HEK293 (cell line): Measurements from ENCODE around the gene CDK2AP2.
A peak's percentile ranks its signal among the peaks of the same experiment; 100 is the strongest.

Experiments used
- BCL11B ChIP-seq: fragments of 450-650 bp; formaldehyde crosslinking; IDR thresholded peaks from 2 replicates; pipeline ENCODE4 v1.5.1; 2016; ENCODE audit warnings: low read depth, missing biosample characterization, missing genetic modification characterization
- GLI2 ChIP-seq: fragments of 450-650 bp; formaldehyde crosslinking; IDR thresholded peaks from 2 replicates; pipeline ENCODE4; 2017; ENCODE audit warnings: missing biosample characterization, missing genetic modification characterization, low read depth, borderline replicate concordance
- HIC1 ChIP-seq: fragments of 450-650 bp; formaldehyde crosslinking; IDR thresholded peaks from 2 replicates; pipeline ENCODE4 v1.5.1; 2016; ENCODE audit warnings: missing biosample characterization, missing genetic modification characterization
- HOXA7 ChIP-seq: sonication (generic); formaldehyde crosslinking; IDR thresholded peaks from 2 replicates; pipeline ENCODE4 v1.8.1; 2022; ENCODE audit warnings: missing genetic modification reagents, borderline replicate concordance
- PATZ1 ChIP-seq: fragments of 450-650 bp; formaldehyde crosslinking; IDR thresholded peaks from 2 replicates; pipeline ENCODE4 v1.5.1; 2016; ENCODE audit warnings: missing biosample characterization, missing genetic modification characterization
- SALL2 ChIP-seq: fragments of 450-650 bp; formaldehyde crosslinking; IDR thresholded peaks from 2 replicates; pipeline ENCODE4 v1.5.0; 2017; ENCODE audit warnings: missing biosample characterization, mild to moderate bottlenecking, missing genetic modification characterization, borderline replicate concordance
- ZEB2 ChIP-seq: fragments of 450-650 bp; formaldehyde crosslinking; IDR thresholded peaks from 2 replicates; pipeline ENCODE4 v1.5.1; 2016; ENCODE audit warnings: missing biosample characterization, missing genetic modification characterization
- ZFP37 ChIP-seq: fragments of 450-650 bp; formaldehyde crosslinking; IDR thresholded peaks from 2 replicates; pipeline ENCODE4 v1.5.1; 2016; ENCODE audit warnings: missing biosample characterization, missing genetic modification characterization
- ZNF132 ChIP-seq: fragments of 450-650 bp; formaldehyde crosslinking; IDR thresholded peaks from 2 replicates; pipeline ENCODE4 v1.5.1; 2017; ENCODE audit warnings: missing biosample characterization, missing genetic modification characterization, borderline replicate concordance
- ZNF280D ChIP-seq: fragments of 450-650 bp; formaldehyde crosslinking; IDR thresholded peaks from 2 replicates; pipeline ENCODE4 v1.5.1; 2016; ENCODE audit warnings: missing biosample characterization, missing genetic modification characterization
- ZNF302 ChIP-seq: fragments of 450-650 bp; formaldehyde crosslinking; IDR thresholded peaks from 2 replicates; pipeline ENCODE4 v1.5.1; 2016; ENCODE audit warnings: missing biosample characterization, missing genetic modification characterization, low read depth
- ZNF335 ChIP-seq: fragments of 450-650 bp; formaldehyde crosslinking; conservative IDR thresholded peaks from 2 replicates; pipeline ENCODE4 v1.5.1; 2016; ENCODE audit warnings: missing biosample characterization, missing genetic modification characterization
- ZNF416 ChIP-seq: fragments of 450-650 bp; formaldehyde crosslinking; IDR thresholded peaks from 2 replicates; pipeline ENCODE4 v1.5.1; 2016; ENCODE audit warnings: missing biosample characterization, missing genetic modification characterization
- ZNF501 ChIP-seq: fragments of 450-650 bp; formaldehyde crosslinking; IDR thresholded peaks from 2 replicates; pipeline ENCODE4 v1.5.1; 2016; ENCODE audit warnings: missing biosample characterization, missing genetic modification characterization
- ZNF548 ChIP-seq: fragments of 450-650 bp; formaldehyde crosslinking; IDR thresholded peaks from 2 replicates; pipeline ENCODE4 v1.5.1; 2016; ENCODE audit warnings: missing biosample characterization, missing genetic modification characterization
- ZNF629 ChIP-seq: fragments of 450-650 bp; formaldehyde crosslinking; IDR thresholded peaks from 2 replicates; pipeline ENCODE4 v1.5.1; 2017; ENCODE audit warnings: missing biosample characterization, missing genetic modification characterization
- ZNF660 ChIP-seq: fragments of 450-650 bp; IDR thresholded peaks from 2 replicates; pipeline ENCODE4 v1.5.1; 2018; ENCODE audit warnings: missing biosample characterization, mild to moderate bottlenecking, missing genetic modification characterization
- ZNF701 ChIP-seq: fragments of 450-650 bp; formaldehyde crosslinking; IDR thresholded peaks from 2 replicates; pipeline ENCODE4 v1.5.1; 2016; ENCODE audit warnings: missing biosample characterization, missing genetic modification characterization
- ZNF837 ChIP-seq: fragments of 450-650 bp; formaldehyde crosslinking; IDR thresholded peaks from 2 replicates; pipeline ENCODE4 v1.5.1; 2016; ENCODE audit warnings: missing biosample characterization, missing genetic modification characterization
- TF ChIP-seq, protein P1 (sequence below): fragments of 450-650 bp; formaldehyde crosslinking; conservative IDR thresholded peaks from 2 replicates; pipeline ENCODE4 v1.5.1; 2016; ENCODE audit warnings: low read depth, missing biosample characterization, missing genetic modification characterization
- TF ChIP-seq, protein P2 (sequence below): fragments of 450-650 bp; formaldehyde crosslinking; IDR thresholded peaks from 2 replicates; pipeline ENCODE4 v1.5.1; 2016; ENCODE audit warnings: missing biosample characterization, missing genetic modification characterization, borderline replicate concordance

Gene CDK2AP2

DNA sequence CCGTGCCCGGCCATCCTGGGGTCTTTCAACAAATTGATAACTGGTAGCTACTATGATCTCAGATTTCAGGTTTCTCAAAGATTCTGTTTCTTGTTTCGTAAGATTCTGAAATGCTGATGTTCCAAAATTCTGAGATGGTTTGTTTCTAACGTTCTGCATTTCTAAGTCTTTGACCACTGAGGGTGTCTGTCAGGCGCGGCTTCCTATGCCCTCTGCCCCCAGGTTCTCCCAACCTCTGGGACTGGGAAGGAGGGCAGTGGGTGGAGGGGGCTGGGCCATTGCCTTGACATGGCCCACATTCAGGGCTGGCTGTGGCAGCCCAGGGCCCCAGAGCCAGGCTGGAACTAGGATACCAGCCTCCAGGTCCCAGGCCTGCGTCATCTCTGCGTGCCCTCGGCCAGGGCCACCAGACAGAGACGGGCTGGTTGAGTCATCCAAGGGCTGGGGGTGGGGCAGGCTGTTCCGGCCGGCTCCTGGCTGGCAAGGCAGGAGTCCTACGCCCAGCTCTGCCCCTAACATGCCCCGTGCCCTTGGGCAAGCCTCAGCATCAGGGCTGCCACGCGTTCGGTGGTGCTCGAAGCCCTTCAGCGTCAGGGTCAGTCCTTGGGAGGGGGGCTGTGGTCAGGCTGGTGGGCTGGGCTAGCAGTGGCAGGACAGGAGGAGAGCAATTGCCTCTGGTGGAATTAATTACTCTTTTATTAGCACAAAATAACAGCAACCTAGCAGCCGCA lies 44.1 kb downstream of the CDK2AP2 start (continued):
- TF ChIP-seq ZNF837 (tag by site-specific recombination), result no peak
- no peak for TF ChIP-seq ZNF302 (tag by site-specific recombination)
- no peak for TF ChIP-seq ZNF416 (tag by site-specific recombination)
- TF ChIP-seq, protein P1, sequence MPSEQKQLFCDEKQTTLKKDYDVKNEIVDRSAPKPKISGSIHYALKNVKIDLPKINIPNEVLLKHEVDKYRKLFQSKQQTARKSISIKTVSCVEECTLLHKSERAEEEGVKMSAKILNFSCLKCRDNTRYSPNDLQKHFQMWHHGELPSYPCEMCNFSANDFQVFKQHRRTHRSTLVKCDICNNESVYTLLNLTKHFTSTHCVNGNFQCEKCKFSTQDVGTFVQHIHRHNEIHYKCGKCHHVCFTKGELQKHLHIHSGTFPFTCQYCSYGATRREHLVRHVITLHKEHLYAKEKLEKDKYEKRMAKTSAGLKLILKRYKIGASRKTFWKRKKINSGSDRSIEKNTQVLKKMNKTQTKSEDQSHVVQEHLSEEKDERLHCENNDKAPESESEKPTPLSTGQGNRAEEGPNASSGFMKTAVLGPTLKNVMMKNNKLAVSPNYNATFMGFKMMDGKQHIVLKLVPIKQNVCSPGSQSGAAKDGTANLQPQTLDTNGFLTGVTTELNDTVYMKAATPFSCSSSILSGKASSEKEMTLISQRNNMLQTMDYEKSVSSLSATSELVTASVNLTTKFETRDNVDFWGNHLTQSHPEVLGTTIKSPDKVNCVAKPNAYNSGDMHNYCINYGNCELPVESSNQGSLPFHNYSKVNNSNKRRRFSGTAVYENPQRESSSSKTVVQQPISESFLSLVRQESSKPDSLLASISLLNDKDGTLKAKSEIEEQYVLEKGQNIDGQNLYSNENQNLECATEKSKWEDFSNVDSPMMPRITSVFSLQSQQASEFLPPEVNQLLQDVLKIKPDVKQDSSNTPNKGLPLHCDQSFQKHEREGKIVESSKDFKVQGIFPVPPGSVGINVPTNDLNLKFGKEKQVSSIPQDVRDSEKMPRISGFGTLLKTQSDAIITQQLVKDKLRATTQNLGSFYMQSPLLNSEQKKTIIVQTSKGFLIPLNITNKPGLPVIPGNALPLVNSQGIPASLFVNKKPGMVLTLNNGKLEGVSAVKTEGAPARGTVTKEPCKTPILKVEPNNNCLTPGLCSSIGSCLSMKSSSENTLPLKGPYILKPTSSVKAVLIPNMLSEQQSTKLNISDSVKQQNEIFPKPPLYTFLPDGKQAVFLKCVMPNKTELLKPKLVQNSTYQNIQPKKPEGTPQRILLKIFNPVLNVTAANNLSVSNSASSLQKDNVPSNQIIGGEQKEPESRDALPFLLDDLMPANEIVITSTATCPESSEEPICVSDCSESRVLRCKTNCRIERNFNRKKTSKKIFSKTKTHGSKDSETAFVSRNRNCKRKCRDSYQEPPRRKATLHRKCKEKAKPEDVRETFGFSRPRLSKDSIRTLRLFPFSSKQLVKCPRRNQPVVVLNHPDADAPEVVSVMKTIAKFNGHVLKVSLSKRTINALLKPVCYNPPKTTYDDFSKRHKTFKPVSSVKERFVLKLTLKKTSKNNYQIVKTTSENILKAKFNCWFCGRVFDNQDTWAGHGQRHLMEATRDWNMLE (tag by site-specific recombination), result no peak
- no peak for TF ChIP-seq ZNF280D (tag by site-specific recombination)
- no peak for TF ChIP-seq ZNF660 (tag by site-specific recombination)
- TF ChIP-seq ZNF629 (tag by site-specific recombination), result 0 out of 2 replicates have a peak, but pooled peaks have one; percentile 16
- no peak for TF ChIP-seq ZNF335 (tag by site-specific recombination)
- TF ChIP-seq ZFP37 (tag by site-specific recombination), result no peak
- TF ChIP-seq PATZ1 (tag by site-specific recombination), result no peak
- TF ChIP-seq ZNF132 (tag by site-specific recombination), result no peak
- TF ChIP-seq, protein P2, sequence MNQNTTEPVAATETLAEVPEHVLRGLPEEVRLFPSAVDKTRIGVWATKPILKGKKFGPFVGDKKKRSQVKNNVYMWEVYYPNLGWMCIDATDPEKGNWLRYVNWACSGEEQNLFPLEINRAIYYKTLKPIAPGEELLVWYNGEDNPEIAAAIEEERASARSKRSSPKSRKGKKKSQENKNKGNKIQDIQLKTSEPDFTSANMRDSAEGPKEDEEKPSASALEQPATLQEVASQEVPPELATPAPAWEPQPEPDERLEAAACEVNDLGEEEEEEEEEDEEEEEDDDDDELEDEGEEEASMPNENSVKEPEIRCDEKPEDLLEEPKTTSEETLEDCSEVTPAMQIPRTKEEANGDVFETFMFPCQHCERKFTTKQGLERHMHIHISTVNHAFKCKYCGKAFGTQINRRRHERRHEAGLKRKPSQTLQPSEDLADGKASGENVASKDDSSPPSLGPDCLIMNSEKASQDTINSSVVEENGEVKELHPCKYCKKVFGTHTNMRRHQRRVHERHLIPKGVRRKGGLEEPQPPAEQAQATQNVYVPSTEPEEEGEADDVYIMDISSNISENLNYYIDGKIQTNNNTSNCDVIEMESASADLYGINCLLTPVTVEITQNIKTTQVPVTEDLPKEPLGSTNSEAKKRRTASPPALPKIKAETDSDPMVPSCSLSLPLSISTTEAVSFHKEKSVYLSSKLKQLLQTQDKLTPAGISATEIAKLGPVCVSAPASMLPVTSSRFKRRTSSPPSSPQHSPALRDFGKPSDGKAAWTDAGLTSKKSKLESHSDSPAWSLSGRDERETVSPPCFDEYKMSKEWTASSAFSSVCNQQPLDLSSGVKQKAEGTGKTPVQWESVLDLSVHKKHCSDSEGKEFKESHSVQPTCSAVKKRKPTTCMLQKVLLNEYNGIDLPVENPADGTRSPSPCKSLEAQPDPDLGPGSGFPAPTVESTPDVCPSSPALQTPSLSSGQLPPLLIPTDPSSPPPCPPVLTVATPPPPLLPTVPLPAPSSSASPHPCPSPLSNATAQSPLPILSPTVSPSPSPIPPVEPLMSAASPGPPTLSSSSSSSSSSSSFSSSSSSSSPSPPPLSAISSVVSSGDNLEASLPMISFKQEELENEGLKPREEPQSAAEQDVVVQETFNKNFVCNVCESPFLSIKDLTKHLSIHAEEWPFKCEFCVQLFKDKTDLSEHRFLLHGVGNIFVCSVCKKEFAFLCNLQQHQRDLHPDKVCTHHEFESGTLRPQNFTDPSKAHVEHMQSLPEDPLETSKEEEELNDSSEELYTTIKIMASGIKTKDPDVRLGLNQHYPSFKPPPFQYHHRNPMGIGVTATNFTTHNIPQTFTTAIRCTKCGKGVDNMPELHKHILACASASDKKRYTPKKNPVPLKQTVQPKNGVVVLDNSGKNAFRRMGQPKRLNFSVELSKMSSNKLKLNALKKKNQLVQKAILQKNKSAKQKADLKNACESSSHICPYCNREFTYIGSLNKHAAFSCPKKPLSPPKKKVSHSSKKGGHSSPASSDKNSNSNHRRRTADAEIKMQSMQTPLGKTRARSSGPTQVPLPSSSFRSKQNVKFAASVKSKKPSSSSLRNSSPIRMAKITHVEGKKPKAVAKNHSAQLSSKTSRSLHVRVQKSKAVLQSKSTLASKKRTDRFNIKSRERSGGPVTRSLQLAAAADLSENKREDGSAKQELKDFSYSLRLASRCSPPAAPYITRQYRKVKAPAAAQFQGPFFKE (tag by site-specific recombination), result no peak
- TF ChIP-seq HOXA7 (CRISPR knock-in tag), result no peak
- TF ChIP-seq HIC1 (tag by site-specific recombination), result peak; percentile 31; the same call in 1 of the 2 replicates
- no peak for TF ChIP-seq ZNF701 (tag by site-specific recombination)
- TF ChIP-seq BCL11B (tag by site-specific recombination), result no peak
- no peak for TF ChIP-seq ZNF548 (tag by site-specific recombination)
- no peak for TF ChIP-seq GLI2
- no peak for TF ChIP-seq ZNF501 (tag by site-specific recombination)
- no peak for TF ChIP-seq SALL2 (tag by site-specific recombination)
- TF ChIP-seq ZEB2, result no peak
